ENCODE results near the gene HORMAD2. TPM values are rescaled to one million over a fixed set of nuclear protein-coding genes. Genes with fewer than 3 reads are reported as not detected.

Gene HORMAD2
- total and polyA plus RNA-seq, 2 donors (not counting 1 experiment from before 2014, with no cell fraction given) = not detected

DNA sequence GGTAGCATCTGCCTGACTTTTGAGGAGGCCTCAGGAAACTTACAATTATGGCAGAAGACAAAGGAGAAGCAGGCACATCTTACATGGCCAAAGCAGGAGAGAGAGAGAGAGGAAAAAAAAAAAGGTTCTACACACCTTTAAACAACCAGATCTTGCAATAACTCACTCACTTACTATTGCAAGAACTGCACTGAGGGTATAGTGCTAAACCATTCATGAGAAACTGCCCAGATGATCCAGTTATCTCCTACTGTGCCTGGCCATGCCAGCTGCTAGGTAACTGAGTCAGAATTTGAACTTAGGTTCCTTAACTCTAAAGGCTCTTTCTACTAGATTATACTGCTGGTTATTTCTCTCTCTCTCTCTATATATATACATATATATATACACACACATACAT, 7.3 kb downstream of the HORMAD2 start:
- TF ChIP-seq, protein P1, sequence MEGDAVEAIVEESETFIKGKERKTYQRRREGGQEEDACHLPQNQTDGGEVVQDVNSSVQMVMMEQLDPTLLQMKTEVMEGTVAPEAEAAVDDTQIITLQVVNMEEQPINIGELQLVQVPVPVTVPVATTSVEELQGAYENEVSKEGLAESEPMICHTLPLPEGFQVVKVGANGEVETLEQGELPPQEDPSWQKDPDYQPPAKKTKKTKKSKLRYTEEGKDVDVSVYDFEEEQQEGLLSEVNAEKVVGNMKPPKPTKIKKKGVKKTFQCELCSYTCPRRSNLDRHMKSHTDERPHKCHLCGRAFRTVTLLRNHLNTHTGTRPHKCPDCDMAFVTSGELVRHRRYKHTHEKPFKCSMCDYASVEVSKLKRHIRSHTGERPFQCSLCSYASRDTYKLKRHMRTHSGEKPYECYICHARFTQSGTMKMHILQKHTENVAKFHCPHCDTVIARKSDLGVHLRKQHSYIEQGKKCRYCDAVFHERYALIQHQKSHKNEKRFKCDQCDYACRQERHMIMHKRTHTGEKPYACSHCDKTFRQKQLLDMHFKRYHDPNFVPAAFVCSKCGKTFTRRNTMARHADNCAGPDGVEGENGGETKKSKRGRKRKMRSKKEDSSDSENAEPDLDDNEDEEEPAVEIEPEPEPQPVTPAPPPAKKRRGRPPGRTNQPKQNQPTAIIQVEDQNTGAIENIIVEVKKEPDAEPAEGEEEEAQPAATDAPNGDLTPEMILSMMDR (conservative IDR thresholded peaks at IDR 0.05 in 1 of 2, IDR thresholded peaks at IDR 0.05 in 1 of 2; ENCODE audit: low read depth in 1 of 2, low read length in 2 of 2) = no peak
- no peak for TF ChIP-seq EZH2 (IDR thresholded peaks at IDR 0.05; ENCODE audit: low read length, missing control alignments)
- Histone ChIP-seq H3K4me3 (replicated peaks in 1 of 4; ENCODE audit: control extremely low read depth in 1 of 4, insufficient read depth in 1 of 4, low read depth in 3 of 4, low read length in 4 of 4) (no peak overlapping the region), H3K9me3 (ENCODE audit: control insufficient read depth, insufficient read depth, low read depth, low read length) (no peaks in the 10 kb centered on the region), H3K4me1 (ENCODE audit: control insufficient read depth, extremely low read depth, insufficient read depth, low read length) (no peaks in the 10 kb centered on the region), H3K36me3 (ENCODE audit: control insufficient read depth, insufficient read depth, low read length) (no peaks in the 10 kb centered on the region), H3K27me3 (ENCODE audit: control insufficient read depth, insufficient read depth, low read length) (no peaks in the 10 kb centered on the region), H3K27ac (ENCODE audit: insufficient read depth, low read length) (no peak overlapping the region), H2AFZ (ENCODE audit: low read length) (no peak overlapping the region), H3K9ac (ENCODE audit: insufficient read depth, low read length) (no peak overlapping the region), H3K4me2 (ENCODE audit: extremely low read depth, insufficient read depth, low read length) (no peak overlapping the region), H4K20me1 (ENCODE audit: control insufficient read depth, extremely low read depth, insufficient read depth, low read length) (no peaks in the 10 kb centered on the region), H3K79me2 (ENCODE audit: control insufficient read depth, insufficient read depth, low read length) (no peaks in the 10 kb centered on the region)
- DNase-seq (ENCODE audit: low read depth in 2 of 2) = no peak

DNA sequence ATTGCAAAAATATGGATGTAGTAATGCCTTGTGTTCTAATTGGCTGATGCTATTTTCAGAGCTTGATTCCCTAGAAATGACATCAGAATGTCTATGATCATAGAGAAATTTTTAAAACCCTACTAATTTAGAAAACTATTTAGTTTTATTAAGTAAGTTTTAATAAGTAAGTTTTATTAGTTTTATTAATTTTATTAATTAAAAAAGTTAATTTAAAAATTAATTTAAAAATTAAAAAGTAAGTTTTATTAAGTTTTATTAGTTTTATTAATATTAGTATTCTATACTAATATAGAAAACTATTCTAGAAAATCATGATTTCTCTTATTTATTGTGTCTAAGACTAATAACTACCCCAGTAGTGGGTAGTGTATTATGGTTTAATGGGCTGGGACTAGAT, 8.2 kb downstream of the HORMAD2 start:
- DNase-seq (ENCODE audit: low read depth in 2 of 2) = no peak
- Histone ChIP-seq H3K4me1 (ENCODE audit: control insufficient read depth, extremely low read depth, insufficient read depth, low read length) (no peaks in the 10 kb centered on the region), H3K27me3 (ENCODE audit: control insufficient read depth, insufficient read depth, low read length) (no peaks in the 10 kb centered on the region), H4K20me1 (ENCODE audit: control insufficient read depth, extremely low read depth, insufficient read depth, low read length) (no peaks in the 10 kb centered on the region), H3K27ac (ENCODE audit: insufficient read depth, low read length) (no peak overlapping the region), H3K4me2 (ENCODE audit: extremely low read depth, insufficient read depth, low read length) (no peak overlapping the region), H3K9ac (ENCODE audit: insufficient read depth, low read length) (no peak overlapping the region), H3K36me3 (ENCODE audit: control insufficient read depth, insufficient read depth, low read length) (no peaks in the 10 kb centered on the region), H3K9me3 (ENCODE audit: control insufficient read depth, insufficient read depth, low read depth, low read length) (no peaks in the 10 kb centered on the region), H3K79me2 (ENCODE audit: control insufficient read depth, insufficient read depth, low read length) (no peaks in the 10 kb centered on the region), H3K4me3 (replicated peaks in 1 of 4; ENCODE audit: control extremely low read depth in 1 of 4, insufficient read depth in 1 of 4, low read depth in 3 of 4, low read length in 4 of 4) (no peak overlapping the region), H2AFZ (ENCODE audit: low read length) (no peak overlapping the region)
- TF ChIP-seq, protein P1 (conservative IDR thresholded peaks at IDR 0.05 in 1 of 2, IDR thresholded peaks at IDR 0.05 in 1 of 2; ENCODE audit: low read depth in 1 of 2, low read length in 2 of 2) = no peak
- TF ChIP-seq EZH2 (IDR thresholded peaks at IDR 0.05; ENCODE audit: low read length, missing control alignments) = no peak

DNA sequence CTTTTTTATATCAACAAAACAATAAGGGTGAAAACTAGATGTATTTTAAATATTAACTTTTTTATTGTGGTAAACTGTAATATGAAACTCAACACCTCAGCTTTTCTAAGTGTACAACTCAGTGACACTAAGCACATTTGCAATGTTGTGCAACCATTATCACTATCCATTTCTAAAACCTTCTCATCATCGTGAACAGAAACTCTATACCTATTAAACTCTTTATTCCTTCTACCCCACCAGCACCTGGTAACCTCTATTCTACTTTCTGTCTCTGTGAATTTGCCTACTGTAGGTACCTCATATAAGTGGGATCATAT, 9.4 kb downstream of the HORMAD2 start:
- Histone ChIP-seq H3K4me2 (ENCODE audit: extremely low read depth, insufficient read depth, low read length) (peak overlapping the region; percentile 18), H3K27me3 (ENCODE audit: control insufficient read depth, insufficient read depth, low read length) (no peaks in the 10 kb centered on the region), H3K9ac (ENCODE audit: insufficient read depth, low read length) (no peak overlapping the region), H2AFZ (ENCODE audit: low read length) (peak overlapping the region; percentile 18), H3K4me1 (ENCODE audit: control insufficient read depth, extremely low read depth, insufficient read depth, low read length) (no peaks in the 10 kb centered on the region), H4K20me1 (ENCODE audit: control insufficient read depth, extremely low read depth, insufficient read depth, low read length) (no peaks in the 10 kb centered on the region), H3K27ac (ENCODE audit: insufficient read depth, low read length) (no peak overlapping the region), H3K79me2 (ENCODE audit: control insufficient read depth, insufficient read depth, low read length) (no peaks in the 10 kb centered on the region), H3K36me3 (ENCODE audit: control insufficient read depth, insufficient read depth, low read length) (no peaks in the 10 kb centered on the region), H3K9me3 (ENCODE audit: control insufficient read depth, insufficient read depth, low read depth, low read length) (no peaks in the 10 kb centered on the region), H3K4me3 (replicated peaks in 1 of 4; ENCODE audit: control extremely low read depth in 1 of 4, insufficient read depth in 1 of 4, low read depth in 3 of 4, low read length in 4 of 4) (no peak overlapping the region)
- DNase-seq (ENCODE audit: low read depth in 2 of 2) = no peak
- no peak for TF ChIP-seq EZH2 (IDR thresholded peaks at IDR 0.05; ENCODE audit: low read length, missing control alignments)
- TF ChIP-seq, protein P1 (conservative IDR thresholded peaks at IDR 0.05 in 1 of 2, IDR thresholded peaks at IDR 0.05 in 1 of 2; ENCODE audit: low read depth in 1 of 2, low read length in 2 of 2) = no peak
